ENCODE data around the gene LRRC4C. TPM values are rescaled to one million over a fixed set of nuclear protein-coding genes. Genes with fewer than 3 reads are reported as not detected.

The LRRC4C gene
- total RNA-seq, 1 experiment from 2014 or later = 0.13 TPM

DNA sequence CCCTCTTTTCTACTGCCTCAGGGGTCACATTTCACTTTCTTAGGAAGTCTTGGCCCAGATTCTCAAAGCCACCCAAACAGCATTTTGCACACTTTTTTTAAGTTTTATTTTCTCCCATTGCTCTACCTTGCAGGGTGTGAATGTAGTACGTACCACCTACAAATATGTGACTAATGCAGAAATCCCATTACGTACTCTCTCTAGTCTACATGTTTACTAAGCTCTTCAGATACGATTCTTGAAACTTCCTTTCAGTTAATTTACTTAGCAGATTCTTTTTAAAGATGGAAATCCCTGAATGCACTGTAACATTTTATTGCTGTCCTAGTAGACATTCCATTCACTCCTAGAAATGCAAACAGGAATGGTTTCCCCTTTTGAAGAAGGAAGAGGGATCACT, 61.3 kb downstream of the LRRC4C start:
- Histone ChIP-seq H3K79me1 (ENCODE audit: insufficient read depth, low read depth, low read length, poor library complexity, severe bottlenecking) (no peaks in the 10 kb centered on the region), H3K4me1 (ENCODE audit: insufficient read depth, low read length) (peaks cover 14% of the 10 kb centered on the region)

More for the DNA sequence above, 61.3 kb downstream of the LRRC4C start:
- no peak for DNase-seq
- H3K9me3 ChIP-seq (ENCODE audit: control insufficient read depth, low read depth, low read length) = no peaks in the 10 kb centered on the region
- no peak overlapping the region for H3K27ac ChIP-seq (ENCODE audit: insufficient read length, low read depth, low read length)
- H2BK15ac ChIP-seq (ENCODE audit: low read depth, low read length) = no peak overlapping the region
- no peak overlapping the region for H3K14ac ChIP-seq (ENCODE audit: insufficient read depth, low read length)
- no CpG with 5 or more reads among the region's 3 CpGs for WGBS (ENCODE audit: extremely low coverage, insufficient read length, low lambda C conversion rate)
- no peak overlapping the region for H4K8ac ChIP-seq (replicated peaks; ENCODE audit: insufficient read length, low read depth, low read length)
- Mint-ChIP-seq H3K4me3 (no peak overlapping the region), H3K27me3 (ENCODE audit: low read depth) (no peaks in the 10 kb centered on the region), H3K27ac (no peak overlapping the region), H3K4me1 (peaks cover 37 to 44% of the 10 kb centered on the region in 2 experiments), H3K36me3 (ENCODE audit: insufficient read depth in 1 of 3, low read depth in 3 of 3) (no peaks in the 10 kb centered on the region; a peak in 1 of 7 replicates), H3K9me3 (no peaks in the 10 kb centered on the region)
- no peaks in the 10 kb centered on the region for H3K79me2 ChIP-seq (ENCODE audit: insufficient read depth, low read length)
- H3K4ac ChIP-seq (ENCODE audit: low read depth, low read length) = no peak overlapping the region
- no peaks in the 10 kb centered on the region for H4K20me1 ChIP-seq (ENCODE audit: control insufficient read depth, insufficient read depth, insufficient read length)
- no peak overlapping the region for H2BK20ac ChIP-seq (ENCODE audit: low read depth, low read length, poor library complexity, severe bottlenecking)
- H2AFZ ChIP-seq (ENCODE audit: low read length) = no peak overlapping the region
- H3K23me2 ChIP-seq (ENCODE audit: insufficient read length, low read depth, low read length, poor library complexity, severe bottlenecking) = no peaks in the 10 kb centered on the region
- no peak overlapping the region for H2AK5ac ChIP-seq (ENCODE audit: insufficient read length, low read length)
- H2BK12ac ChIP-seq (ENCODE audit: insufficient read length, low read depth, low read length) = no peak overlapping the region
- no peak overlapping the region for H3T11ph ChIP-seq (ENCODE audit: low read length)
- H3K27me3 ChIP-seq (ENCODE audit: insufficient read depth, low read length) = no peaks in the 10 kb centered on the region
- no peak overlapping the region for H2BK5ac ChIP-seq (ENCODE audit: insufficient read length, low read length)
- H3K9ac ChIP-seq (ENCODE audit: extremely low read depth, insufficient read length, low read length) = no peak overlapping the region
- H3K18ac ChIP-seq (ENCODE audit: insufficient read length, low read depth, low read length) = no peak overlapping the region
- no peak overlapping the region for H4K5ac ChIP-seq (ENCODE audit: insufficient read length, low read depth, low read length)
- TF ChIP-seq, protein P1, sequence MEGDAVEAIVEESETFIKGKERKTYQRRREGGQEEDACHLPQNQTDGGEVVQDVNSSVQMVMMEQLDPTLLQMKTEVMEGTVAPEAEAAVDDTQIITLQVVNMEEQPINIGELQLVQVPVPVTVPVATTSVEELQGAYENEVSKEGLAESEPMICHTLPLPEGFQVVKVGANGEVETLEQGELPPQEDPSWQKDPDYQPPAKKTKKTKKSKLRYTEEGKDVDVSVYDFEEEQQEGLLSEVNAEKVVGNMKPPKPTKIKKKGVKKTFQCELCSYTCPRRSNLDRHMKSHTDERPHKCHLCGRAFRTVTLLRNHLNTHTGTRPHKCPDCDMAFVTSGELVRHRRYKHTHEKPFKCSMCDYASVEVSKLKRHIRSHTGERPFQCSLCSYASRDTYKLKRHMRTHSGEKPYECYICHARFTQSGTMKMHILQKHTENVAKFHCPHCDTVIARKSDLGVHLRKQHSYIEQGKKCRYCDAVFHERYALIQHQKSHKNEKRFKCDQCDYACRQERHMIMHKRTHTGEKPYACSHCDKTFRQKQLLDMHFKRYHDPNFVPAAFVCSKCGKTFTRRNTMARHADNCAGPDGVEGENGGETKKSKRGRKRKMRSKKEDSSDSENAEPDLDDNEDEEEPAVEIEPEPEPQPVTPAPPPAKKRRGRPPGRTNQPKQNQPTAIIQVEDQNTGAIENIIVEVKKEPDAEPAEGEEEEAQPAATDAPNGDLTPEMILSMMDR (conservative IDR thresholded peaks at IDR 0.05) = no peak
- H3K56ac ChIP-seq (ENCODE audit: insufficient read length, low read depth, low read length) = no peak overlapping the region
- no peak overlapping the region for H4K91ac ChIP-seq (ENCODE audit: insufficient read length, low read depth, low read length)
- no peak overlapping the region for H3K23ac ChIP-seq (ENCODE audit: insufficient read length, low read depth, low read length)
- H3K4me2 ChIP-seq (ENCODE audit: insufficient read depth, insufficient read length, low read length) = no peak overlapping the region
- H2BK120ac ChIP-seq (ENCODE audit: low read depth, low read length, poor library complexity, severe bottlenecking) = no peak overlapping the region

Measured in H9 (cell line).